ENCODE data around the gene ZNF556. TPM values are rescaled to one million over a fixed set of nuclear protein-coding genes. Genes with fewer than 3 reads are reported as not detected.

Gene ZNF556
- polyA plus RNA-seq, 2 of the 4 experiments (the other 2 are of a cell fraction), result not detected

GRCh38 chr19:2841855-2842574, 25.1 kb upstream of the ZNF556 start:
- Histone ChIP-seq H3K27ac (peak overlapping the region; percentile 83 to 96), H3K4me3 (peak overlapping the region; percentile 88), H3K4me2 (peak overlapping the region; percentile 93), H3K4me1 (no peaks in the 10 kb centered on the region), H3K9me3 (peaks cover 50% of the 10 kb centered on the region)
- TF ChIP-seq EHMT2 (IDR thresholded peaks at IDR 0.05; ENCODE audit: low read depth), result no peak
- no peak for TF ChIP-seq HEYL (CRISPR knock-in tag; IDR thresholded peaks at IDR 0.05)
- TF ChIP-seq, protein P1, sequence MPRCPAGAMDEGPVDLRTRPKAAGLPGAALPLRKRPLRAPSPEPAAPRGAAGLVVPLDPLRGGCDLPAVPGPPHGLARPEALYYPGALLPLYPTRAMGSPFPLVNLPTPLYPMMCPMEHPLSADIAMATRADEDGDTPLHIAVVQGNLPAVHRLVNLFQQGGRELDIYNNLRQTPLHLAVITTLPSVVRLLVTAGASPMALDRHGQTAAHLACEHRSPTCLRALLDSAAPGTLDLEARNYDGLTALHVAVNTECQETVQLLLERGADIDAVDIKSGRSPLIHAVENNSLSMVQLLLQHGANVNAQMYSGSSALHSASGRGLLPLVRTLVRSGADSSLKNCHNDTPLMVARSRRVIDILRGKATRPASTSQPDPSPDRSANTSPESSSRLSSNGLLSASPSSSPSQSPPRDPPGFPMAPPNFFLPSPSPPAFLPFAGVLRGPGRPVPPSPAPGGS (IDR thresholded peaks at IDR 0.05), result no peak
- no peak for TF ChIP-seq CBX8 (IDR thresholded peaks at IDR 0.05)
- TF ChIP-seq RARB (CRISPR knock-in tag; IDR thresholded peaks at IDR 0.05), result no peak
- TF ChIP-seq, protein P2, sequence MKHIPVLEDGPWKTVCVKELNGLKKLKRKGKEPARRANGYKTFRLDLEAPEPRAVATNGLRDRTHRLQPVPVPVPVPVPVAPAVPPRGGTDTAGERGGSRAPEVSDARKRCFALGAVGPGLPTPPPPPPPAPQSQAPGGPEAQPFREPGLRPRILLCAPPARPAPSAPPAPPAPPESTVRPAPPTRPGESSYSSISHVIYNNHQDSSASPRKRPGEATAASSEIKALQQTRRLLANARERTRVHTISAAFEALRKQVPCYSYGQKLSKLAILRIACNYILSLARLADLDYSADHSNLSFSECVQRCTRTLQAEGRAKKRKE (CRISPR knock-in tag; IDR thresholded peaks at IDR 0.05; ENCODE audit: low read depth), result no peak
- DNase-seq (ENCODE audit: low read depth in 1 of 2, low spot score in 1 of 2), result no peak
- WGBS (ENCODE audit: missing lambda C conversion rate), result 78% methylated on average over 11 of the region's 62 CpGs
- FAIRE-seq, result no peak
- ATAC-seq, result peak in 1 of 2 experiments; percentile 30; a peak in 1 of 6 replicates
- ChIA-PET POLR2A (no interaction called here), CTCF (interaction anchor here (1.0 kb wide), 2 partner anchors 9 to 108 kb away, joined by 3 read pairs; no protein-coding TSS in a partner anchor)

DNA sequence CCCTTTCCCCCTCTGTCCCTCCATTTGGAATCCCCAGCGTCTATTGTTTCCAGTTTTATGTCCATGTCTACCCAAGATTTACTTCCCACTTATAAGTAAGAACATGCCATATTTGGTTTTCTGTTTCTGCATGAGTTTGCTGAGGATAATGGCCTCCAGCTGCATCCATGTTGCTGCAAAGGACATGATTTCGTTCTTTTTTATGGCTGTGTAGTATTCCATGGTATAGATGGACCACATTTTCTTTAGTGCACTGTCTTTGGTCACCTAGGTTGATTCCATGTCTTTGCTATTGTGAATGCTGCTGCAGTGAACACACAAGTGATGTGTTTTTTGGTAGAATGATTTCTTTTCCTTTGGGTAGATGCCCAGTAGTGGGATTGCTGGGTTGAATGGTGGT, 22.0 kb upstream of the ZNF556 start:
- no peak overlapping the region for H3K4me2 ChIP-seq
- FAIRE-seq (no peak), ATAC-seq (no peak), DNase-seq (ENCODE audit: low read depth in 1 of 2, low spot score in 1 of 2) (no peak)
- WGBS (ENCODE audit: missing lambda C conversion rate), result 72% methylated on average over 2 of the region's 2 CpGs
- CTCF ChIA-PET, result no interaction called here
- H3K9me3 ChIP-seq, result peaks cover 51% of the 10 kb centered on the region
- H3K4me1 ChIP-seq, result no peaks in the 10 kb centered on the region
- no peak overlapping the region for H3K27ac ChIP-seq
- POLR2A ChIA-PET, result no interaction called here
- H3K4me3 ChIP-seq, result no peak overlapping the region
- TF ChIP-seq TFCP2L1 (CRISPR knock-in tag; IDR thresholded peaks at IDR 0.05) (no peak), CTCF (IDR thresholded peaks at IDR 0.05) (no peak), MYC (IDR thresholded peaks at IDR 0.05; ENCODE audit: borderline replicate concordance, low read length) (no peak), JUNB (IDR thresholded peaks at IDR 0.05) (no peak), RARB (CRISPR knock-in tag; IDR thresholded peaks at IDR 0.05) (no peak), POLR2AphosphoS2 (conservative IDR thresholded peaks at IDR 0.05; ENCODE audit: low read length) (no peak), MAFK (IDR thresholded peaks at IDR 0.05; ENCODE audit: partially characterized antibody) (no peak), FOSB (CRISPR knock-in tag; IDR thresholded peaks at IDR 0.05) (no peak), TP53 (CRISPR knock-in tag; IDR thresholded peaks at IDR 0.05) (no peak), HEYL (CRISPR knock-in tag; IDR thresholded peaks at IDR 0.05) (no peak), GATA3 (IDR thresholded peaks at IDR 0.05; ENCODE audit: borderline replicate concordance) (no peak), NPAS2 (CRISPR knock-in tag; IDR thresholded peaks at IDR 0.05; ENCODE audit: borderline replicate concordance) (no peak), RAD21 (conservative IDR thresholded peaks at IDR 0.05 in 1 of 2, IDR thresholded peaks at IDR 0.05 in 1 of 2) (no peak), HOXA7 (CRISPR knock-in tag; IDR thresholded peaks at IDR 0.05) (no peak), RNF2 (IDR thresholded peaks at IDR 0.05; ENCODE audit: borderline replicate concordance, low read depth) (no peak), HOXB13 (CRISPR knock-in tag; IDR thresholded peaks at IDR 0.05; ENCODE audit: low read depth) (no peak), FOXS1 (CRISPR knock-in tag; IDR thresholded peaks at IDR 0.05) (no peak)
- TF ChIP-seq, protein P3, sequence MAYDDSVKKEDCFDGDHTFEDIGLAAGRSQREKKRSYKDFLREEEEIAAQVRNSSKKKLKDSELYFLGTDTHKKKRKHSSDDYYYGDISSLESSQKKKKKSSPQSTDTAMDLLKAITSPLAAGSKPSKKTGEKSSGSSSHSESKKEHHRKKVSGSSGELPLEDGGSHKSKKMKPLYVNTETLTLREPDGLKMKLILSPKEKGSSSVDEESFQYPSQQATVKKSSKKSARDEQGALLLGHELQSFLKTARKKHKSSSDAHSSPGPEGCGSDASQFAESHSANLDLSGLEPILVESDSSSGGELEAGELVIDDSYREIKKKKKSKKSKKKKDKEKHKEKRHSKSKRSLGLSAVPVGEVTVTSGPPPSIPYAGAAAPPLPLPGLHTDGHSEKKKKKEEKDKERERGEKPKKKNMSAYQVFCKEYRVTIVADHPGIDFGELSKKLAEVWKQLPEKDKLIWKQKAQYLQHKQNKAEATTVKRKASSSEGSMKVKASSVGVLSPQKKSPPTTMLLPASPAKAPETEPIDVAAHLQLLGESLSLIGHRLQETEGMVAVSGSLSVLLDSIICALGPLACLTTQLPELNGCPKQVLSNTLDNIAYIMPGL (CRISPR knock-in tag; IDR thresholded peaks at IDR 0.05; ENCODE audit: borderline replicate concordance), result no peak
- TF ChIP-seq, protein P1 (IDR thresholded peaks at IDR 0.05), result no peak
- TF ChIP-seq, protein P4, sequence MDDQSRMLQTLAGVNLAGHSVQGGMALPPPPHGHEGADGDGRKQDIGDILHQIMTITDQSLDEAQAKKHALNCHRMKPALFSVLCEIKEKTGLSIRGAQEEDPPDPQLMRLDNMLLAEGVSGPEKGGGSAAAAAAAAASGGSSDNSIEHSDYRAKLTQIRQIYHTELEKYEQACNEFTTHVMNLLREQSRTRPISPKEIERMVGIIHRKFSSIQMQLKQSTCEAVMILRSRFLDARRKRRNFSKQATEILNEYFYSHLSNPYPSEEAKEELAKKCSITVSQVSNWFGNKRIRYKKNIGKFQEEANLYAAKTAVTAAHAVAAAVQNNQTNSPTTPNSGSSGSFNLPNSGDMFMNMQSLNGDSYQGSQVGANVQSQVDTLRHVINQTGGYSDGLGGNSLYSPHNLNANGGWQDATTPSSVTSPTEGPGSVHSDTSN (IDR thresholded peaks at IDR 0.05), result no peak

Data from A549 (cell line).